ENCODE data around the gene RAB36. TPM values are rescaled to one million over a fixed set of nuclear protein-coding genes. Genes with fewer than 3 reads are reported as not detected.

The RAB36 gene
- total RNA-seq, 1 donor from 2014 or later: 2.2 TPM

DNA sequence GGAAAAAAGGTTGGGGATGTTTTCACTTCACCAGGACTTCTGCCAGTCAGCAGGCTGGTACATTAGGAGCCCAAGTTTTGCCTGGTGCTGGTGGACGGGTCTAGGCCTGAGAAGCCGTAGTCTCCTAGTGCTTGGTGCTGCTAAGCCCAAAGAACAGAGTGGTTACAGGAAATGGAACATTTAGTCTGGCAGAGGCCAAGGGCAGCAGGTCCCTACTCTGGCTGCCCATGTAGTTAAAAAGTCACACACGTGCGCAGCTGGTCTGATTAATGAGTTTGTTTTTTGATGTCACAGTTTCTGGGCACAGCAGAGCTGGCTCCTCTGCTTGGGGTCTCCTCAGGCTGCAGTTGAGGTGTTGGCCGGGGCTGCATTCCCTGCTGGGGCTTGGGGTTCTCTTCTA is 55.6 kb downstream of the RAB36 start:
- DNase-seq (ENCODE audit: low spot score): no peak
- H3K36me3 Mint-ChIP-seq (ENCODE audit: low read depth, unreplicated experiment): peaks cover 10% of the 10 kb centered on the region
- no peaks in the 10 kb centered on the region for H3K9me3 Mint-ChIP-seq (ENCODE audit: unreplicated experiment)
- H3K27me3 Mint-ChIP-seq (ENCODE audit: unreplicated experiment): no peaks in the 10 kb centered on the region
- no peak overlapping the region for H3K27ac Mint-ChIP-seq (ENCODE audit: unreplicated experiment)
- H3K4me1 Mint-ChIP-seq (ENCODE audit: unreplicated experiment): peaks cover 46% of the 10 kb centered on the region
- no peak overlapping the region for H3K4me3 Mint-ChIP-seq (ENCODE audit: unreplicated experiment)
- TF ChIP-seq, protein P1, sequence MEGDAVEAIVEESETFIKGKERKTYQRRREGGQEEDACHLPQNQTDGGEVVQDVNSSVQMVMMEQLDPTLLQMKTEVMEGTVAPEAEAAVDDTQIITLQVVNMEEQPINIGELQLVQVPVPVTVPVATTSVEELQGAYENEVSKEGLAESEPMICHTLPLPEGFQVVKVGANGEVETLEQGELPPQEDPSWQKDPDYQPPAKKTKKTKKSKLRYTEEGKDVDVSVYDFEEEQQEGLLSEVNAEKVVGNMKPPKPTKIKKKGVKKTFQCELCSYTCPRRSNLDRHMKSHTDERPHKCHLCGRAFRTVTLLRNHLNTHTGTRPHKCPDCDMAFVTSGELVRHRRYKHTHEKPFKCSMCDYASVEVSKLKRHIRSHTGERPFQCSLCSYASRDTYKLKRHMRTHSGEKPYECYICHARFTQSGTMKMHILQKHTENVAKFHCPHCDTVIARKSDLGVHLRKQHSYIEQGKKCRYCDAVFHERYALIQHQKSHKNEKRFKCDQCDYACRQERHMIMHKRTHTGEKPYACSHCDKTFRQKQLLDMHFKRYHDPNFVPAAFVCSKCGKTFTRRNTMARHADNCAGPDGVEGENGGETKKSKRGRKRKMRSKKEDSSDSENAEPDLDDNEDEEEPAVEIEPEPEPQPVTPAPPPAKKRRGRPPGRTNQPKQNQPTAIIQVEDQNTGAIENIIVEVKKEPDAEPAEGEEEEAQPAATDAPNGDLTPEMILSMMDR (IDR thresholded peaks at IDR 0.05; ENCODE audit: unreplicated experiment): no peak

DNA sequence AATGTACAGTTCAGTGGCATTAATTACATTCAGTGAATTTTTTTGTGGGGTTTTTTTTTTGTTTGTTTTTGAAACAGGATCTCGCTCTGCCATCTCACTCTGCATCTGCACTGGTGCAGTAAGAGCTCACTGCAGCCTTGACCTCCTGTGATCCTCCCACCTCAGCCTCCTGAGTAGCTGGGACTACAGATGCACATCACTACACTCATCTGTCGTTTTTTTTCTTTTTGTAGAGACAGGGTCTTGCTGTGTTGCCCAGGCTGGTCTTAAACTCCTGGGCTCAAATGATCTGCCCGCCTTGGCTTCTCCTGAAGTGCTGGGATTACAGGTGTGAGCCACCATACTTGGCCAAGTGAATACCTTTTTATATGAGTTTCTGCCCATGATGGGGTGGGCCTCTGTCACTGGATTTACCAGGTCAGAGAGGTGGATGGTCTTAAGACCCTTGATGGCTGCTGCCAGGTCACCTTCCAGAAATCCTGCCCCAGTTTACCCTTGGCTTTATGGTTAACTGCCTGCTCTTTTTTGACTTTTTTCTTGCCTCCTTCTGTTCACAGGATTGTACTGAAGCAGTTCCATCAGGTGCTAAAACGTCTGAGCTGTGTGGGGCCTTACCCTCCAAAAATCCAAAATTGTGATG is 57.7 kb downstream of the RAB36 start:
- TF ChIP-seq, protein P1 (IDR thresholded peaks at IDR 0.05; ENCODE audit: unreplicated experiment): no peak
- no peak for DNase-seq (ENCODE audit: low spot score)
- Mint-ChIP-seq H3K4me1 (ENCODE audit: unreplicated experiment) (peaks cover 39% of the 10 kb centered on the region), H3K4me3 (ENCODE audit: unreplicated experiment) (no peak overlapping the region), H3K27ac (ENCODE audit: unreplicated experiment) (no peak overlapping the region), H3K27me3 (ENCODE audit: unreplicated experiment) (no peaks in the 10 kb centered on the region), H3K36me3 (ENCODE audit: low read depth, unreplicated experiment) (peaks cover 10% of the 10 kb centered on the region), H3K9me3 (ENCODE audit: unreplicated experiment) (no peaks in the 10 kb centered on the region)

DNA sequence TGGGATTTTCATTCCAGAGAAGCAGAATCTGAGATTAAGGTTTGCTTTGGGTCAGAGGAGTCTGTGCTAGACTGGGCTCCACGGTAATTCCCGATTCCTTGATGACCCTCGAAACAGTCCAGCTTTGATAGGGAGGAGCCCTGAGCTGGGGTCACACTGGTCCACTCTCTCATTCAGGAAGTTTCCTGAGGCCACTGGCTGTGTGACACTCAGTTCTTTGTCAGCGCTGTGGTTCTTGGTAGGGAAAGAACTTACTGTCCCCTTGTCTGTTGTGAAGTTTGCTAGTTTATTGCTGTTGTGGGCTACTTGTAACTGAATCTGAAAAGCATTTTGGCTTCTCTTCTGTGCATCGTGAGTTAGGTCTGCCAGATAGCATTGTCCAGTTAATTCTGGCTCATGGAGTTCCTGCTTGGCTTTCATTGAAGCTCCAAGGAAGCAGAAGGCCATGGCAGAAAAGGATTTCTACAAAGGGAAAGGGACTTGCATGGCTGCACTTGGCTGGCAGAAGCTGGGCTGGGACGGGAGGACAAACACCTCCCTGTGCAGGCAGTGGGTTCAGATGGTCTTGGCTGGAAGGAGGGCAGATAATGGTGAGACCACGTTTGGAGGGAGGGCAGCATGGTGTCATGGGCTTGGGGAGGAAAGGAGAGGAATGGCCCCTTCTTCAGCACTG is 58.3 kb downstream of the RAB36 start:
- H3K4me1 Mint-ChIP-seq (ENCODE audit: unreplicated experiment): peaks cover 33% of the 10 kb centered on the region
- no peaks in the 10 kb centered on the region for H3K9me3 Mint-ChIP-seq (ENCODE audit: unreplicated experiment)
- H3K36me3 Mint-ChIP-seq (ENCODE audit: low read depth, unreplicated experiment): peaks cover 10% of the 10 kb centered on the region
- TF ChIP-seq, protein P1 (IDR thresholded peaks at IDR 0.05; ENCODE audit: unreplicated experiment): no peak
- H3K27me3 Mint-ChIP-seq (ENCODE audit: unreplicated experiment): no peaks in the 10 kb centered on the region
- H3K27ac Mint-ChIP-seq (ENCODE audit: unreplicated experiment): no peak overlapping the region
- no peak overlapping the region for H3K4me3 Mint-ChIP-seq (ENCODE audit: unreplicated experiment)
- DNase-seq (ENCODE audit: low spot score): no peak

DNA sequence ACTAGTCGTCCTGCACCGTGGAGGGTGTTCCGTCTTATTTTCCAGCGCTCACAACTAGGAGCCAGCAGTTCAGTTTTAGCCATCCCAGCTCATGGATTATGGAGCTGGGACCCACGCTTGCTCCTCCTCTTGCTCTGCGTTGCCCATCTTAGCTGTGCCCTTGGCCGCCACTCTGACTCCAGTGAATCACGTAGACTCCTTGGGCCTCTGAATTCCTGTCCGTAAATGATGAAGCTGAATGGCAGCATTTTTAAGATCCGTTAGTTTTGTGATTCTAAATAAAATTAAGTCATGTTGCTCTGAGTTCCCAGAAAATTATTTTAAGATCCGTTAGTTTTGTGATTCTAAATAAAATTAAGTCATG is 58.8 kb downstream of the RAB36 start:
- Mint-ChIP-seq H3K36me3 (ENCODE audit: low read depth, unreplicated experiment) (peaks cover 12% of the 10 kb centered on the region), H3K27me3 (ENCODE audit: unreplicated experiment) (no peaks in the 10 kb centered on the region), H3K9me3 (ENCODE audit: unreplicated experiment) (no peaks in the 10 kb centered on the region), H3K4me1 (ENCODE audit: unreplicated experiment) (peaks cover 31% of the 10 kb centered on the region), H3K27ac (ENCODE audit: unreplicated experiment) (no peak overlapping the region), H3K4me3 (ENCODE audit: unreplicated experiment) (no peak overlapping the region)
- no peak for DNase-seq (ENCODE audit: low spot score)
- TF ChIP-seq, protein P1 (IDR thresholded peaks at IDR 0.05; ENCODE audit: unreplicated experiment): no peak

DNA sequence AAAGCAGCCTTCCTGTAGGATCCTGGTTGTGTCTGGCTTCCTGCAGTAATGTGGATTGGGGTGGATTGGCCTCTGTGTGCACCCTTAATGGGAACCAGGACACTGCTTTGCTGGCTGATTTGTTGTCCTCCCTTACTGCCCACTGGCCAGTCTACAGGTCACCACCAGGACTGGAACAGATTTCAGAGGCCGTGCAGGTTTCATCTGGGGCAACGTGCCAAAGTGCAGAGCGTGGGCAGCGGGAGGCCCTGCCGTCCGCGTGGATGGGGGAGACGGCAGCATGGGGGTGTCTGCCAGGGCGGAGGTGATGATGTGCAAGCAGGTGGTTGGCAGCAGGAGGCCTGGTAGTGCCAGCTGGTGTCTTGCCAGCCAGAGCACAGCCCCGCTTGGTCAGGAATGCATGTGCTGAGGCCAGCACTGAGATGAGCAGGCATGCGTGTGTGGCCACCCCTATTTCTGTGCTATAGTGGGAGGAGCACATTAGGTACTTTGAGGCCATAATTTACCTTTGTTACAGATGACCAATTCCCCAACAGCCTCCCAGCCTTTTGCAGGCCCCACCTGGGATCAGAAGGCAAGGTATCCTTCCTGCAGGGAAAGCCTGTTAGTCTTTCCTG is 59.4 kb downstream of the RAB36 start:
- Mint-ChIP-seq H3K4me1 (ENCODE audit: unreplicated experiment) (peaks cover 25% of the 10 kb centered on the region), H3K9me3 (ENCODE audit: unreplicated experiment) (no peaks in the 10 kb centered on the region), H3K36me3 (ENCODE audit: low read depth, unreplicated experiment) (peaks cover 10% of the 10 kb centered on the region), H3K27me3 (ENCODE audit: unreplicated experiment) (no peaks in the 10 kb centered on the region), H3K4me3 (ENCODE audit: unreplicated experiment) (no peak overlapping the region), H3K27ac (ENCODE audit: unreplicated experiment) (no peak overlapping the region)
- TF ChIP-seq, protein P1 (IDR thresholded peaks at IDR 0.05; ENCODE audit: unreplicated experiment): no peak
- no peak for DNase-seq (ENCODE audit: low spot score)

All from endothelial cell (in vitro differentiated cells).